ENCODE measurements around the gene CDYL2.

CDYL2 gene

DNA sequence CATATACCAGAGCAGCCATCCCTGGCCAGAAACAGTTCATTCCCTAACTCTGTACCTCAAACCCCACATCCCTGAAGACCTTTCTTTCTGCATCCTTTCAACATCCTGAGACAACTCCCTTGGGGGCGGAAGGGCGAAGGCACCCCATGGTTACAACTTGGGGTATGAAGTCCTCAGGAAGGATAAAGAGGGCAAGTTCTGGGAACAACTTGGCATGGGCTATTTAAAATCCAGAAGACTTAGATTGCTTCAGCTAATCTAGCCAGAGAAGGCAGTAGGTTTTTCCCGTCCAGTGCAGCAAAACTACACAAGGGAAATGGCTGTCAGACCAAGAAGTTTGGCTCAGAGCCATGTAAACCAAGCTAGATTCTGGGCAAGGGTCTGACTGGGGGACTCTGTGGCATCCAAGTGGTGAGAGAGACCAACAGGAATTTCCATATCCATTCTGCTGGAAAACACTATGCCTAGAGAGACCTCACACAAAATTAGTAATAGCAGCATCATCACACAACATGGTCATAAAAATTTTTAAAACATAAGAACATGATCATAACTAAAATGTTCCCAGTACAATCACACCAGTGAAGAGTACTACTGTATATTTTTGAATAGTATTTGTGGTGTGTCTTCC lies 113.2 kb downstream of the CDYL2 start:
- Histone ChIP-seq H3K4me3 (ENCODE audit: low read depth in 1 of 2, low read length in 1 of 2) (no peak overlapping the region), H3K9me3 (no peaks in the 10 kb centered on the region), H3K27ac (no peak overlapping the region), H3K4me1 (ENCODE audit: control insufficient read depth in 1 of 2, insufficient read depth in 1 of 2, low read depth in 1 of 2, low read length in 1 of 2) (no peaks in the 10 kb centered on the region), H3K27me3 (no peaks in the 10 kb centered on the region), H3K36me3 (no peaks in the 10 kb centered on the region)
- TF ChIP-seq, protein P1, sequence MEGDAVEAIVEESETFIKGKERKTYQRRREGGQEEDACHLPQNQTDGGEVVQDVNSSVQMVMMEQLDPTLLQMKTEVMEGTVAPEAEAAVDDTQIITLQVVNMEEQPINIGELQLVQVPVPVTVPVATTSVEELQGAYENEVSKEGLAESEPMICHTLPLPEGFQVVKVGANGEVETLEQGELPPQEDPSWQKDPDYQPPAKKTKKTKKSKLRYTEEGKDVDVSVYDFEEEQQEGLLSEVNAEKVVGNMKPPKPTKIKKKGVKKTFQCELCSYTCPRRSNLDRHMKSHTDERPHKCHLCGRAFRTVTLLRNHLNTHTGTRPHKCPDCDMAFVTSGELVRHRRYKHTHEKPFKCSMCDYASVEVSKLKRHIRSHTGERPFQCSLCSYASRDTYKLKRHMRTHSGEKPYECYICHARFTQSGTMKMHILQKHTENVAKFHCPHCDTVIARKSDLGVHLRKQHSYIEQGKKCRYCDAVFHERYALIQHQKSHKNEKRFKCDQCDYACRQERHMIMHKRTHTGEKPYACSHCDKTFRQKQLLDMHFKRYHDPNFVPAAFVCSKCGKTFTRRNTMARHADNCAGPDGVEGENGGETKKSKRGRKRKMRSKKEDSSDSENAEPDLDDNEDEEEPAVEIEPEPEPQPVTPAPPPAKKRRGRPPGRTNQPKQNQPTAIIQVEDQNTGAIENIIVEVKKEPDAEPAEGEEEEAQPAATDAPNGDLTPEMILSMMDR (IDR thresholded peaks at IDR 0.05): no peak

DNA sequence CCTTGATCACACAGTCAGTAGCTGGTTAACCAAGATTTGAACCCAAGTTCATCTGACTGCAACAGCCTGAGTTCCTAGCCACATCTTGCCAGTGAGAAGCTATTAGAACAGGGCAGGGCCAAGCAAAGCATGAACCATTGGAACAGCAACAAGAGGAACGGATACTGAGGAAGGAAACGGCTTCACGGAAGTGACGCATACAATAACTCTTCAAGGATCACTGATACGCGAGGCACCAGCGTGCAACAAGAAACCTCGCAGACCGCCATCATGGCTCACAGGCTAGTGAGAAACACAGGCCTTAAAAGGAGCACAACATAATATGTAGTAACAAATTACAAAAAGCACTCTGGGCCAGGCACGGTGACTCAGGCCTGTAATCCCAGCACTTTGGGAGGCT lies 114.9 kb downstream of the CDYL2 start:
- no peak overlapping the region for H3K4me3 ChIP-seq (ENCODE audit: low read depth in 1 of 2, low read length in 1 of 2)
- TF ChIP-seq, protein P1 (IDR thresholded peaks at IDR 0.05): no peak
- H3K27ac ChIP-seq: no peak overlapping the region
- no peaks in the 10 kb centered on the region for H3K4me1 ChIP-seq (ENCODE audit: control insufficient read depth in 1 of 2, insufficient read depth in 1 of 2, low read depth in 1 of 2, low read length in 1 of 2)
- H3K36me3 ChIP-seq: peaks cover 5% of the 10 kb centered on the region
- no peaks in the 10 kb centered on the region for H3K9me3 ChIP-seq
- H3K27me3 ChIP-seq: no peaks in the 10 kb centered on the region

DNA sequence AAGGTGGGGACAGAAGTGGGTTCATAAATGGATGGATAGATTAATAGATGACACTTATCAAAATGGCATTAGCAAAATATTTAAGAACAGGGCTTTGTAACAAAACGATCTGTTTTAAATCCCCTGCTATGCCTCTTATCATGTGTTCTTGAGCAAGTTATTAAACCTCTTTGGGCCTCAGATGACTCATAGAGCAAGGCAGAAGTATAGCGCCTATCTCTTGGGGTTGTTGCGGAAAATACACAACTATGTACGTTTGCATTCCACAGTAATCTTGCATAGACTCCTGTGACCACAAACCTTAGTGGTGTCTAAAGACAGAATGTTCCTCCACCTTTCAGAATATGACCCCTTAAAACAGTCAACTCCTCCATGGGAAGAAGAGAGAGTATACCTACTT lies 116.8 kb downstream of the CDYL2 start:
- peaks cover 5% of the 10 kb centered on the region for H3K36me3 ChIP-seq
- no peaks in the 10 kb centered on the region for H3K27me3 ChIP-seq
- TF ChIP-seq, protein P1 (IDR thresholded peaks at IDR 0.05): no peak
- H3K4me1 ChIP-seq (ENCODE audit: control insufficient read depth in 1 of 2, insufficient read depth in 1 of 2, low read depth in 1 of 2, low read length in 1 of 2): no peaks in the 10 kb centered on the region
- no peak overlapping the region for H3K4me3 ChIP-seq (ENCODE audit: low read depth in 1 of 2, low read length in 1 of 2)
- H3K27ac ChIP-seq: no peak overlapping the region
- H3K9me3 ChIP-seq: no peaks in the 10 kb centered on the region

DNA sequence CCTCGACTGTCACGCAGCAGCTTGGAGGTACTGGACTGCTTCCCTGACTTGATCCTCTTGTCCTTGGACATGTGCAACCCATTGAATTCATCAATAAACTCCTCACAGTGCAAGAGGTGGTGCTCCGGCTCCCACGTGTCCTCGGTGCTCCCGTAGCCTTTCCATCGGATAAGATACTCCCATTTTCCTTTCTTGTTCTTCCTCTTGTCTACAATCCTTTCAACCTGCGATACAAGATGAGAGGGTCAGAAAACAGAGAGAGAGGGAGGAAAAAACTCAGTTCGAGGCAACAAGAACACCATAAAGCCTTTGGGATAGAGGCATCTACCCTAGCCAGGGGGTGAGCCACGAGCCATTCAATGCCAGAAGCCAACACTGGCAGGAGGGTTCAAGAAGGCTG lies 119.5 kb downstream of the CDYL2 start:
- TF ChIP-seq, protein P1 (IDR thresholded peaks at IDR 0.05): no peak
- Histone ChIP-seq H3K27me3 (no peaks in the 10 kb centered on the region), H3K27ac (no peak overlapping the region), H3K4me3 (ENCODE audit: low read depth in 1 of 2, low read length in 1 of 2) (no peak overlapping the region), H3K36me3 (peaks cover 5% of the 10 kb centered on the region), H3K9me3 (no peaks in the 10 kb centered on the region), H3K4me1 (ENCODE audit: control insufficient read depth in 1 of 2, insufficient read depth in 1 of 2, low read depth in 1 of 2, low read length in 1 of 2) (no peaks in the 10 kb centered on the region)

DNA sequence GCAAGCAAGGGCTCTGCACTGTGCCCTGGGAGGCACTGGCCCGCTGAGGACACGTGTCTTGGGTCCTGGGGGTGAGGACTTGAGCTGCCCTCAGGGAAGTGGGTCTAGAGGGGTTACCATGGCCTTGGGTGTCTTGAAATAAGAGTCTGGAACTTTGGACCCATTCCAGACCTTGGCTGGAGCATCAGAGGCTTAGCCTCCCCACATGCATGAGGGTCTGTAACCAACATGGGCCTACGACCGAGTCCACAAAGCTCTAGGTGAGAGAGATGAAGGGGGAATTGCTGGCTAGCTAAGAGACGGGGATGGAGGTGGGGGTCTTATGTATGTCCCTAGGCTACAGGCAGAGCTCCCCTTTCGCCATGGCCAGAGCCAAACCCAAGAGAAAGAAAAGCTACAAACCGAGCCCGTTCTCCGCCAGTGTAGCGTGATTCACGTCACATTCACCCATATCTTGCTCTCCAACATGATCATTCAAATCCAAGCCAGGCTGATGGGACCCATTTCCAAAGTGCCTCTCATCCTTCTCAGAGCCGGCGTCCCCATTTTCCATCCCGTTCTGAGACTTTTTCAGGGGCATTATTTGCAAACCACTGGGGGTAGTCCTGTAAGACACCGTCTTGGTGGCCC lies 120.1 kb downstream of the CDYL2 start:
- H3K27ac ChIP-seq: no peak overlapping the region
- H3K36me3 ChIP-seq: peaks cover 5% of the 10 kb centered on the region
- no peaks in the 10 kb centered on the region for H3K27me3 ChIP-seq
- no peaks in the 10 kb centered on the region for H3K4me1 ChIP-seq (ENCODE audit: control insufficient read depth in 1 of 2, insufficient read depth in 1 of 2, low read depth in 1 of 2, low read length in 1 of 2)
- TF ChIP-seq, protein P1 (IDR thresholded peaks at IDR 0.05): no peak
- no peak overlapping the region for H3K4me3 ChIP-seq (ENCODE audit: low read depth in 1 of 2, low read length in 1 of 2)
- no peaks in the 10 kb centered on the region for H3K9me3 ChIP-seq
